ENCODE measurements around the gene UBXN1. TPM values are rescaled to one million over a fixed set of nuclear protein-coding genes. Genes with fewer than 3 reads are reported as not detected.

Gene UBXN1
- total and polyA plus RNA-seq, 10 of the 15 experiments (the other 5 are each of a cell fraction or from before 2014, with no cell fraction given), result 7.0 to 173 (median 106) TPM

- peak; percentile 38 for TF ChIP-seq PBX3 (IDR thresholded peaks at IDR 0.05; ENCODE audit: insufficient replicate concordance, low read depth, low read length)
- no peak for TF ChIP-seq PRDM15 (CRISPR knock-in tag; IDR thresholded peaks at IDR 0.05)
- TF ChIP-seq GABPA (IDR thresholded peaks at IDR 0.05; ENCODE audit: low read depth), result peak; percentile 81
- TF ChIP-seq RAD21 (IDR thresholded peaks at IDR 0.05; ENCODE audit: insufficient read depth, low read depth, low read length), result no peak
- peak; percentile 93; the same call in 1 of the 2 replicates for TF ChIP-seq ESRRA (IDR thresholded peaks at IDR 0.05; ENCODE audit: low read length)
- peak; percentile 54 for TF ChIP-seq SMAD1 (IDR thresholded peaks at IDR 0.05; ENCODE audit: low read depth, partially characterized antibody)
- peak; percentile 67; the same call in 1 of the 2 replicates for TF ChIP-seq IRF4 (IDR thresholded peaks at IDR 0.05; ENCODE audit: low read depth, low read length)
- TF ChIP-seq RBBP5 (conservative IDR thresholded peaks at IDR 0.05), result no peak
- no peak for TF ChIP-seq KDM1A (IDR thresholded peaks at IDR 0.05; ENCODE audit: borderline replicate concordance)
- TF ChIP-seq WRNIP1 (IDR thresholded peaks at IDR 0.05; ENCODE audit: borderline replicate concordance, low read depth, low read length), result no peak
- peak; percentile 5; the same call in 1 of the 2 replicates for TF ChIP-seq ZBTB11 (CRISPR knock-in tag; IDR thresholded peaks at IDR 0.05)
- TF ChIP-seq CTCF (IDR thresholded peaks at IDR 0.05 in 2 of 3, conservative IDR thresholded peaks at IDR 0.05 in 1 of 3; ENCODE audit: control insufficient read depth in 2 of 3, extremely low read depth in 1 of 3, insufficient read depth in 1 of 3, low read depth in 3 of 3, low read length in 3 of 3), result no peak
- TF ChIP-seq CHD2 (IDR thresholded peaks at IDR 0.05; ENCODE audit: borderline replicate concordance, low read depth, low read length), result no peak
- TF ChIP-seq SMAD5 (IDR thresholded peaks at IDR 0.05; ENCODE audit: low read depth), result peak; percentile 62
- no peak for TF ChIP-seq CEBPB (IDR thresholded peaks at IDR 0.05; ENCODE audit: borderline replicate concordance in 1 of 2, low read depth in 2 of 2, low read length in 2 of 2)
- TF ChIP-seq MTA2 (IDR thresholded peaks at IDR 0.05; ENCODE audit: low read depth), result 0 out of 2 replicates have a peak, but pooled peaks have one; percentile 9
- TF ChIP-seq BMI1 (IDR thresholded peaks at IDR 0.05; ENCODE audit: borderline replicate concordance), result no peak
- TF ChIP-seq SRF (IDR thresholded peaks at IDR 0.05; ENCODE audit: low read depth in 2 of 2, low read length in 2 of 2), result peak; percentile 83 to 93
Observed at GRCh38 chr11:62709247-62710000, 30.6 kb upstream of the UBXN1 start (continued).
